ENCODE results near the gene MARS1.
A peak's percentile ranks its signal among the peaks of the same experiment; 100 is the strongest.

MARS1 gene

GRCh38 chr12:57534250-57534649, 46.4 kb downstream of the MARS1 start:
- DNase-seq = no peak

GRCh38 chr12:57534991-57535543, 47.2 kb downstream of the MARS1 start:
- DNase-seq = no peak

- DNase-seq = no peak
These were observed 48.1 kb downstream of the MARS1 start for GRCh38 chr12:57535764-57536596.

GRCh38 chr12:57536597-57536942, 48.7 kb downstream of the MARS1 start:
- no peak for DNase-seq

- no peak for DNase-seq
These were observed 51.4 kb downstream of the MARS1 start for GRCh38 chr12:57539134-57539768.

- no peak for DNase-seq
These were observed 53.1 kb downstream of the MARS1 start for GRCh38 chr12:57541001-57541400.

- no peak for DNase-seq
These were observed 53.8 kb downstream of the MARS1 start for GRCh38 chr12:57541717-57542116.

GRCh38 chr12:57543581-57543980, 55.7 kb downstream of the MARS1 start:
- DNase-seq = no peak

GRCh38 chr12:57545809-57546437, 58.1 kb downstream of the MARS1 start:
- no peak for DNase-seq

- DNase-seq = peak; percentile 84
These were observed 58.8 kb downstream of the MARS1 start, which contains the start of gene DCTN2 for GRCh38 chr12:57546438-57547287. DCTN2 (minus strand) TSS chr12:57547192; CDS start chr12:57547063, 129 bp downstream.

GRCh38 chr12:57547288-57548012, 59.6 kb downstream of the MARS1 start:
- no peak for DNase-seq

- no peak for DNase-seq
These were observed 60.1 kb downstream of the MARS1 start for GRCh38 chr12:57548013-57548315.

GRCh38 chr12:57548488-57548887, 60.6 kb downstream of the MARS1 start:
- DNase-seq = no peak

GRCh38 chr12:57549203-57549908, 61.5 kb downstream of the MARS1 start:
- DNase-seq = no peak

GRCh38 chr12:57549909-57550640, 62.2 kb downstream of the MARS1 start, which contains the start of gene KIF5A:
KIF5A (plus strand) TSS chr12:57550044; CDS start chr12:57550272, 228 bp downstream.
- DNase-seq = peak; percentile 27

GRCh38 chr12:57550641-57551549, 63.0 kb downstream of the MARS1 start:
- no peak for DNase-seq

- no peak for DNase-seq
These were observed 63.9 kb downstream of the MARS1 start for GRCh38 chr12:57551637-57552305.

- no peak for DNase-seq
These were observed 64.4 kb downstream of the MARS1 start for GRCh38 chr12:57552306-57552651.

GRCh38 chr12:57552835-57553313, 65.0 kb downstream of the MARS1 start:
- no peak for DNase-seq

All from activated T-cell treated with anti-CD3 and anti-CD28 coated beads for 4 hours (primary cell).